ENCODE results near the gene SYK.
"Not testable (repeated sequence)": the region's sequence is repeated elsewhere in the genome, so short reads cannot be mapped to it uniquely, and the experiment has no call there.

SYK gene

DNA sequence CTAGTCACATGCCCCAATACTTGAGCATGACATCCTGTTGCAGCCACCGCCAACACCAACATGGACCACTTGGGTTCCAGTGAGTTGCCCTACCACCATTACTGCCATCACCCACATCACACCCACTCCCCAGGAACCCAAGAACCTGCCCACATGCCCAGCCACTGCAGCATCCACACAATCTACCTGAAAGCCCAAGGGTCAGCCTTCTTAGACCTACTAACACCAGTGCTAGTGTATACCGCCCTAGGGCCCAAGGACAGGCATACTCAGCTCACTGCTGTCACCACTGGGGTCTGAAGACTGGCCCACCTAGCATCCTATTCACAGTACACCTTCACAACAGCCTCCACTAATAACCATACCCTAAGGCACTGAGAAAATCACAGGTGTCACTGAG lies 82.0 kb downstream of the SYK start:
- DNase-seq: no peak

DNA sequence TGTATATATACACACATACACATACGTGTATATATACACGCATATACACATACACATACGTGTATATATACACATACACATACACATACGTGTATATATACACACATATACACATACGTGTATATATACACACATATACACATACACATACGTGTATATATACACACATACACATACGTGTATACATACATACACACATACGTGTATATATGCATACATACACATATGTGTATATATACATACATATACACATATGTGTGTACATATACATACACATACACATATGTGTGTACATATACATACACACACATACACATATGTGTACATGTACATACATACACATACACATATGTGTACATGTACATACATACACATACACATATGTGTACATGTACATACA lies 82.6 kb downstream of the SYK start:
- no peak for DNase-seq

DNA sequence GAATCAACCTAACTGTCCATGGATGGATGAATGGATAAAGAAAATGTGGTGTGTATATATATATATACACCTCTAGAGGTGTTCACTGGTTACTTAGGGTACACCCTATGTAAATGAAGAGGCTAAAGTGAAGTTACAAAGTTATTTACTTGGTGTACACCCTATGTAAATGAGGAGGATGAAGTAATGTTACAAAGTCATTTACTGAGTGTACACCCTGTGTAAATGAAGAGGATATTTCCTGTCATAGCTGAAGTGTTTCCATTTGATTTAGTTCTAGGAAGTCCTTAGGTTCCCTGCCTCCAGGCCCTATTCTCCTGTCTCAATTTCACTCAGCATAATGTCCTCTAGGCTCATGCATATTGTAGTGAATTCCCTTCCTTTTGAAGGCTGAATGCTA lies 85.2 kb downstream of the SYK start:
- not testable (repeated sequence) for DNase-seq

DNA sequence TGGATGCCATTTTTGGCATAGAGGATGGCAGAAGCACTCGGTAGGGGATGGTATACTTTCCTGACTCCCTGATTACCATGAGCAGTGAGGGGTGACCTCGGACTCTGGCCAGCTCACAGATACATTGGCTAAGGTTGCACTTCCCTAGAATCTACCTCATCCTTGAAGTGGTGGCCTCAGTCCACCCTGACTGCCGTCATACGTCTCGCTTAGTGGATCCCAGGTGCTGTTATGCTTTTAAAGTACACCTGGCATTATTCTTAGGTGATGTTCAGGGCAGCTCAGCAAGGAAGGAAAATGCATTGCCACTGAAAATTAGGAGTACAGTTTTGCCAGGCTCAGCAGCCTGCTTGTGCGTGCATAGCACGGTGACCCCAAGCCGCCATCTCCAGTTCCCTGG lies 87.3 kb downstream of the SYK start:
- no peak for DNase-seq

DNA sequence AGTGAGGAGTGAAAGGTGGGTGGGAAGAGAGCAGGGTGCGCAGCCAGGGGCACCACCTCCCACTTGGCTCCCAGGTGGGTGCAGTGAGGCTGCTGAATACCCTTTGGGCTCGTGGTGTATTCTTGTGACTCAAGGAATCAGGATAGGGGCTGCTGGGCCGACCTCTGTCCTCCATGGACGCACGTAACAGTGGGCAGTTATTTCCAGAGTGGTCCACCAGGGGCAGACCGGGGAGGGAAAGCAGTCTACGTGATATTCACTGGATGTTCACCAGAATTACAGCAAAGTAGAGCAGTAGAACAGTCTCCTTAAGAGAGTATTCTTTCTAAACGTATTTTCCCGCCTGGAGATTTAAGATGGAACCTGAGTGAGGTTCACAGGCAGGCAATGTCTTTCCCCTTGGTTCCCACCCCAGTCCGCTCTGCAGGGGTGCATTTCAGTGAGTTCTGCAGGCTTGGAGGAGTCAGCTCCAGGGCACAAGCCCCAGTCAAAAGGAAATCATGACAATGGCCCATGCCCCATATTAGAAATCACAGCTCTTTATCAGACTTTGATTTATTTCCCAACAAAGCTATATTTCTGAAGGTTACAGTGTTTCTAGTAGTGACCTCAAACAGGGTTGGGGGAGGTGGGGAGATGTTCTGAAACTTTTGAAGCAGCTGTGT lies 88.7 kb downstream of the SYK start:
- DNase-seq: no peak

DNA sequence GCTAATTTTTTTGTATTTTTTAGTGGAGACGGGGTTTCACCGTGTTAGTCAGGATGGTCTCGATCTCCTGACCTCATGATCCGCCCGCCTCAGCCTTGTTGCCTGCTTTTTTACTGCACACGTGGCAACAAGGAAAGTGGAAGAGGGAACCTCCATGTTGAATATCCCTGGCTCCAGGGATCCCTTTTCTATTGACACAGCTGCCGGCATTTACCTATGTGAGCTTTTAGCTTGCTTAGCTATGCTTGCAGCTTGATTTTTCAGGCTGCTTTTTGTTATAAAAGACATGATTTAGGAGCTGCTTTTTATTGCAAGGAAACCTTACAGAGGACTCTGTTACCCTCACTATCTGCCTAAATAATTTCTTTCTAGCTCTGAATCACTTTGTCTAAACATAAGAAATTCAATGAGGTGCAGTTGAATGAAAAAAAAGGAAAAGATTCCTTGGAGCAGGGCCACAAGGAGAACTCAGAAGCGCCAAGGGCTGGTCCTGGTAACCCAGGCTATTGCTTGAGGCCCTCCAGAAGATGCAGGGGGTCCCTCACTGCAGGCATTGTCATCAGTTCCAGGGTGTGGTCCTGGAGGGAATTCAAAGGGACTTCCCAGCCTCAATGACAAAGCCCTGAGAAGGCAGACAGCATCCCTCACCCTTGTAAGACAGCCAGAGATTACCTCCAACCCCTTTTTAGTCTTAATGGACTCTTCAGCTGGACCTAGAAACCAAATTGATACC lies 89.9 kb downstream of the SYK start:
- no peak for DNase-seq

DNA sequence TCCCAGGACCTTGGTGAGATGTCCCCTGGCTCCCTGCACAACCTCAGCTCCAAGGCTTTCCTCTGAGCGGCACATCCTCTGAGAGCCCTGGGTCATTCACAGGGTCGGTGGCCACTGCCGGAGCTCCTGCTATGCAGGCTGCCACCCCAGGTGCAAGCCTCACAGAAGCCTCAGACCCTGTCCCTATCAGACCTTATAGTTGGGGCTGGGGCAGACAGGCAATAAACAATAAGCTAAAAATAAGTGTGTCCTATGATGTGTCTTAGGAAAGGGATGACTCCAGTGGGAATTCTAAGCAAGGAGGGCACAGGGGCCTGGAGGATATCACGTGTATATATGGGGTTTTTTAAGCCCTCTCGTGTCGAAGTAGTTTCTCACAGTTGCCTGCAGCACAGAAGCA lies 91.3 kb downstream of the SYK start:
- no peak for DNase-seq

DNA sequence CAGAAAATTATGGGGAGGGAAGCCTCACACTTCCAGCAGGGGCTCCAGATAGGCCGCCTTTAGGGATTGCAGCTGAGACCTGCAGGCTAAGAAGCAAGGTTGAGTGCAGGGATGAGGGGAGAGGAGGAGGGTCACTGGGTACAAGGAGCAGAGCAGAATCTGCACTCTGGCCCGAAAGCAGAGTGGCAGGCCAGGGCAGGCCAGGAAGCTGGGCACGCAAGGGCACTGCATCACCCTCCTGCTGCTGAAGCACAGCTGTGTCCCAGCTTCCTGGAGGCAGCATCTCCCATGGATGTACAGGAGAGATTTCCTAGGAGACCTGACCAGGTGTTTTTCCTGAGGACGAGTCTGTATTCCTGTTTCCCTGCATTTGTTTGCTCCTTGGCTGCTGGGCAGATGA lies 92.1 kb downstream of the SYK start:
- DNase-seq: no peak

DNA sequence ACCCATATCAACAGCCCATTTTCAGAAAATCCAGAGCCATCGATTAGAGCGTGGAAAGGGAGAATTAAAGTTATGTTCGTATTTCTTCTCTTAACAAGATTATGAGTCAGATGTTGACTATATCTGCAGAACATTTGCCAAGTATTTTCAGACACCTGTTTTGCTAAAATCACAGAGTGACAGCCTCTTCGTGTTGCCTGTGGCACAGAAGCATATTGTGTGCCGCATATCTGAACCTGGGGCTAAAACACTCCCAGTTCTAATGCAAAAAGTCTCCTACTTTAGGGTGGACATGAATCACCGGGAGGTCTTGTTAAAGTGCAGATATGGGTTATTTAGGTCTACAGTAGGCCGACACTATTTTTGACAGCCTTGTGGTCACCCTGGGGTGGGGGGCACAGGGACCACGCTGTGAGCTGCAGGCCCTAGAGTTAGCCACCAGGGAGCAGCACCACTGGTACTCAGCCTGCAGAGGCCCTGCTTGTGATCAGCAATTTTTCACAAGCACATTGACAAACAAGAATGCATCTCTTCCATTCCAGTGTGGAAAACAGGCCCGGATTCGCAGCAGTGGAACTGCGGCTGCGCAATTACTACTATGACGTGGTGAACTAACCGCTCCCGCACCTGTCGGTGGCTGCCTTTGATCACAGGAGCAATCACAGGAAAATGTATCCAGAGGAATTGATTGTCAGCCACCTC lies 93.5 kb downstream of the SYK start:
- DNase-seq: no peak

DNA sequence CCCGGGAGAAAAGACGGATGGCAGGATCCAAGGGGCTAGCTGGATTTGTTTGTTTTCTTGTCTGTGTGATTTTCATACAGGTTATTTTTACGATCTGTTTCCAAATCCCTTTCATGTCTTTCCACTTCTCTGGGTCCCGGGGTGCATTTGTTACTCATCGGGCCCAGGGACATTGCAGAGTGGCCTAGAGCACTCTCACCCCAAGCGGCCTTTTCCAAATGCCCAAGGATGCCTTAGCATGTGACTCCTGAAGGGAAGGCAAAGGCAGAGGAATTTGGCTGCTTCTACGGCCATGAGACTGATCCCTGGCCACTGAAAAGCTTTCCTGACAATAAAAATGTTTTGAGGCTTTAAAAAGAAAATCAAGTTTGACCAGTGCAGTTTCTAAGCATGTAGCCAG lies 94.2 kb downstream of the SYK start:
- DNase-seq: no peak

DNA sequence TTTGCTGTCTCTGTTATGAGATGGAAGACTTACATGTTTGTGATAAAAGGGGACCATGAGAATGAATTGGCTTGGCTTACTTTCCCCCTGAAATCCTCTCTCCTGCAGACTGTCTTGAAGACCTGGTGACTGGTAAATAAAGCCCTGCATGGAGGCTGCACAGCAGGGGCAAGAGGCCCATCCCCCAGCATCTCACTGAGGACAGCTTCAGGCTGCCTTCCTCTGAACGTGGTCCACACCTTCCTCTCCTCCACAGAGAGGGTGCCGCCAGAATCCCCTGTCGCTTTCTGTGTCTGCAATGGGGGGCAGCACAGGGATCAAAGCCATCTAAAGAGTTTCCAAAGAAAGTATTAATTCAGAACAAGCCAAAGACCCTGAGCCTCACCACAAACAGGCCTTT lies 94.6 kb downstream of the SYK start:
- DNase-seq: no peak

DNA sequence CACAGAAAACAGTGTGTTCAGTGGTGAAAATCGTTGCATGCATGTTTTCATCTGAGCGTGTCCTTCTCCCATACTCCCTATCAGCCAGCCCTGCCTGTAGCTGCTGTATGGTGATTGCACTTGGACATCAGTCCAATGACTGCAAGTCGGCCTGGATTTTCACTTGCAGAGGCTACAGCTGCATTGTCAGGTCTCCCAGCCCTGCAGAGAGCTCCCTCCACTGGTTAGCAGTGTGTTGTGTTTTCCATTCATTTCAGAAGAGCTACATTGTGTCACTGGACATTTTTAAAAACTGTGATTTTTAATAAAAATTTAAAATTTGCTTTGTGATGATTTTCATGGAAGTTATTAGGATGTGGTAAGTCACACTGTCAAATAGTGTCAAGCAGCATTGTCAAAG lies 96.6 kb downstream of the SYK start:
- DNase-seq: no peak

DNA sequence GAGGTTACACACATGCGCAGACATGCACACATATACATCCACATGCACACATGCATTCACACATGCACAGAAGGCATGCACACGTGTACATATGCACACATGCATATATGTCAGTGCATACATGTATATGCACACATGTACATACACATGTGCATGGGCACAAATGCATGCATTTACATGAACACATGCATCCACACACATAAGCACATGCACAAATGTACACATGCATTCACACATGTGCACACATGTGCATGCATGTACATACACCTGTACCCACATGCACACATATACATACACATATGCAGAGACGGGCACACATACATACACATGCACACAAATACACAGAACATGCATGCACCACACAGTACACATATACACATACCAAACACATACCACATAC lies 97.7 kb downstream of the SYK start:
- no peak for DNase-seq

DNA sequence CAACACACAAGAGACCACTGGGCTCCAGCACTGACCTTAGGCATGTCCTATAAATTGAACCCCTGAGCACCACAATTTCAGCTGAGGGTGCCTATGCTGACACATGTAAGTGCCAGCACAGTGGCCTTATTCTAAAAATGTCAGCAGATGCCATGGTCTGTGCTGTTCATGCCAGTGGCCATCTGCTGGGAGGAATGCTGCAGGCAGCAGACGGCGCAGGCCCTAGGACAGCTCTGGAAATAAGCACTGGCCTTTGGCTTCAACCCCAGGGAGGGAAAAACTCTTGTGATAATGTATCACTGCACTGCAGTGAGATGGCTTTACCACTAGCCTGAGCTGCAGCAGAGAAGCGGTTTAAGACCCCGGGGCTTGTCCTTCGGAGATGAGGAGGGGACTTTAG lies 98.5 kb downstream of the SYK start:
- no peak for DNase-seq

DNA sequence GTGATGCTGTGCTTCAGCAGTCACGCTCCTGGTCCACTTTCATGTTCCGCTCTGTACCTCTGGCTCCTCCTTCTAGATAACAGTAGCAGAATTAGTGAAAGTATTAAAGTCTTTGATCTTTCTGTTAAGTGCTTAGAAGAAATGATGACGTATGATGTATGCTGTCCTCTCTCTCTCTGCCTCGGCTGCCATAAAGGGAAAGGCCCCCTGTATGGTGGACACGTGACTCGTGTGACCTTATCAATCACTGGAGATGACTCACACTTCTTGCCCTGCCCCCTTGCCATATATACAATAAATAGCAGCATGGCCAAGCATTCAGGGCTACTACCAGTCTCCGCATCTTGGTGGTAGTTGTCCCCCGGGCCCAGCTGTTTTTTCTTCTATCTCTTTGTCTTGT lies 100.3 kb downstream of the SYK start:
- no peak for DNase-seq

DNA sequence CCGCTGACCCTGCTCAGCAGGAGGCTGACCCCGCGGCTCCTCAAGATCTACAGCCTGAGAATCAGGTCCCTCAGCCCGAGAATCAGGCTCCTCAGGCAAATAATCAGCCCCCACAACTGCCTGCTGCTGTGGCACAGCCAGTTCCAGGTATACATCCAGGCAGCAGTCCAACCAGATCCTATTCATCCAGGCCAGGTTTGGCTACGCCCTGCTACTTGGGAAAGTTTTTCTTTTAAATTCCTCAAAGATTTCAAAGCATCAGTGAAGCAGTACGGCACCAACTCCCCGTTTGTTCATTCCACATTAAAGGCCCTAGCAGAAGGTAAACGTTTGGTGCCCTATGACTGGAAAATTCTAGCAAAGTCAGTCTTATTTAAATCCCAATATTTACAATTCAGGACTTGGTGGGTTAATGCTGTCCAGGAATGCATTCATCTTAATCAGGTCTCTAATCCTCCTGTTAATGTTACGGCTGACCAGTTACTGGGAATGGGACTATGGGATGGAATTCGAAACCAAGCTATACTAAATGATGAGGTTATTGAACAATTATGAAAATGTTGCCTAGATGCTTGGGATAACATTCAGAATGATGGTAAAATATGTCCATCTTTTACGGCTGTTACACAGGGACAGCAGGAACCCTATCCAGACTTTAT lies 102.3 kb downstream of the SYK start:
- DNase-seq: no peak

DNA sequence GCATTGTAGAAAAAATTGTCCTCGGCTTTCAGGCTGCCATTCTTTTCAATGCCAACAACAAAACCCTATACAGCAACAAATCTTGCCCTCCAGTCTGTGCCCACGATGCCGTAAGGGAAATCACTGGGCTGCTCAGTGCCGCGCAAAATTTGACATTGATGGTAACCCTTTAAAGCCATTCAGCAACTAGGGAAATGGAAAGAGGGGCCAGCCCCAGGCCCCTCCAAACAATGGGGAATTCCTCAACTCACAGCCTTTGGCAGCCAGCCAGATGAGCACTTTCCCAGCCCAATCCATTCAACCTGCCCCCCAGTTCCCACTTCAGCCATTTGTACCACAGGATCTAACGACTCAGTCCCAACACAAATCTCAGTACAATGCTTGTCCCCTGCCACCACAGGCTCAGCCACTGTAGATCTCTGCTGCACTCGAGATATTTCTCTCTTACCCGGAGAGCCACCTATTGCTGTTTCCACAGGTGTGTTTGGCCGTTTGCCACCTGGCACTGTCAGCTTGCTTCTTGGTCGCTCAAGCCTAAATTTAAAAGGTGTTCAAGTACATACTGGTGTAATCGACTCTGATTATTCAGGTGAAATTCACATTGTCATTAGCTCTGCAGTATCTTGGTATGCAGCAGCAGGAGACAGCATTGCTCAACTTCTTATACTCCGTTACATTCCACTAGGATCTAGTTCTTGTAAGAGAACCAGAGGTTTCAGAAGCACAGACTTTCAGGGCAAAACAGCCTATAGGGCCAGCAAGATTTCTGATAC lies 103.3 kb downstream of the SYK start:
- DNase-seq: no peak

DNA sequence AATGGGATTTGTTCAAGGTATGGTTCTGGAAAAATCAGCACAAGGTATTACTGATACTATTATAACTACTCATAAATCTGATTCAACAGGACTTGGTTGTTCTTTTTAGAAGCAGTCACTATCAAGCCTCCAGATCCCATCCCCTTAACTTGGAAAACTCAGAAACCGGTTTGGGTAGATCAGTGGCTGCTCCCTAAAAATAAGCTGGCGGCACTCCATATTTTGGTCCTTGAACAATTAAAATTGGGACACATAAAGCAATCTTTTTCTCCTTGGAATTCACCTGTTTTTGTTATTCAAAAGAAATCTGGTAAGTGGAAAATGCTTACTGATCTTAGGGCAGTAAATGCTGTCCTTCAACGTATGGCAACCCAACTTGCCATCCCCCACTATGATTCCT lies 104.2 kb downstream of the SYK start:
- DNase-seq: no peak

DNA sequence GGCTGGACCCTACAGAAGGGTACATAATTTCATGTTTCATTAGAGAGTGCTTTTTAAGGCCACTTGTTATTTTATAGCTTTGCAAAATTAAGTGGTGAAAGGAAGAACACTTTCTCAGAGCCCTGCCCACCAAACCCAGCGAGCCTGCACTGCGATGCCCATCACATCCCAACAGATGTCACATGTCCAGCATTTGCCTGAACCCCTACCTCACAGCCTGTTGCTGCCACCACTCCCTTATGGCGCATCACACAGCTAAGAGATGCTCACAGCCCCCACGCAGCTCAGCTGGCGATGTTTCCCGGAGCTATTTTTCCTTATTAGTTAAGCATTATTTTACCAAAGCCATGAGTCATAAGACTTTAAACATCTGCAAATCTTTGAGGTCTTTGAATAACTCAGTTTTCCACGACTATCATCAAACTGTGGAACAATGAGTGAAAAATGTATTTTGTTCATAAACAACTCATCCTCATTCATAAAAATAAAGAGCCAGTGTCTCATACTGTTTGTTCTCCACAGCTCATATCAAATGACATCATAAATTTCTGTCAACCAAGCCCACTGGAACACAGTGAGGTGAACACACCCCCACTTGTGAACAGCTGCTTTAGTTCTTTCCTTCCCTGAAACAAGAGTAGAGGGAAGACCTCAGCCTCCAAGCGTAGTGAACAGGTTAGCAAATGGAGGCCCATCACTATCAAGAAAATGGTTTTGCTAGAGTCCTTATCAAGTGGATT lies 104.9 kb downstream of the SYK start:
- no peak for DNase-seq

DNA sequence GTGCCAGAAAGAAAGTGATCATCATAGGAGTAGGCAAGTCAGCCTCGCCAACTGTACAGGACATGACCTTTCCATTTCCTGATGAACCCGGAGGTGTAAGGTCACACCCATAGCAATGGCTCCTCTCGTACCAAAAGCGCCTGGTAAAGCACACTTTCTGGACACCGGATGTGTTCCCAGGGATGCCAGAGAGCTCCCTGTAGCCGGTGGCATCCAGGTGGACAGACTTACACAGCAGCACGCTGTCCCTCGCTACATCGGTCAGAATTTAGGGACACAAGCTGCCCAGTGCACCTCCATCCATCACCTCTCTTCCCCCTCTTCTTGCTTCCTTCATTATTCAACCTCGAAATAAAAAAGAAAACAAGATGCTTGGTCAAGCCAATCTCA lies 105.4 kb downstream of the SYK start:
- DNase-seq: no peak

DNA sequence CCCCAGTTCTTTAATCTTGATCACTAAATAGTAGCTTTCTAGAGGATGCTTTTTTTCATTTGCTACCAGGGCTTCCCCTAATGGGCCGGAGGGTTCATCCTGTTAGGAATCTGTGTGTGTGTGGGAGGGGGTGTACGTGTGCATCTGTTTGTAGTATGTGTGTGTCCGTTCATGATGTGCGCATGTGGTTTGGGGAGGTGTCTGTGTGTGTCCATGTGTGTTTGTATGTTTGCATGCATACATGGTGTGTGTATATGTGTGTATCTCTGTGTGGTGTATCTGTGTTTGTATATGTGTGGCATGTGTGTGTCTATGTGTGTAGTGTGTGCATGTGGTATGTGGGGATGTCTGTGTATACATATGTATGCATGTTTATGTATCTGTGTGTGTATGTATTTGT lies 106.2 kb downstream of the SYK start:
- no peak for DNase-seq

DNA sequence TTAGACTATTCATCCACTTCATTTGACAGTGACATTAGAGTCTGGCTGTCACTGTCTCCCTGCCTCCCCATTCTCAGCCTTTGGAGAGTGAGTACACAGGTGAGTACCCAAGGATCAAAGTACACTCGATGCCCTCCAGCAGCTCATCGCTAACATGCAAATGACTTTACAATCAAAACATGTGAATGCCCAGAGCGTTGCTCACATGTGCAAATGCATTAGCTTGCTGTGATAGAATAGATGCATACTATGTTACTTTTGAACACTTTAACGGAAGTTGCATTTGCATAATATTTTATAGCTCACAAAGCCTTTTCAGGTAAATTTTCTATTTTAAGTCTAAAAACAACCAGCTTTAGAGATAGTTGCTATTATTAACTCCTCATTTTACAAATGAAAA lies 107.6 kb downstream of the SYK start:
- DNase-seq: no peak

Measured in AML-193 (cell line).